ENCODE results near the gene IMPA2. TPM values are rescaled to one million over a fixed set of nuclear protein-coding genes. Genes with fewer than 3 reads are reported as not detected.
"Not testable (repeated sequence)": the region's sequence is repeated elsewhere in the genome, so short reads cannot be mapped to it uniquely, and the experiment has no call there.

The IMPA2 gene
- polyA plus RNA-seq, 4 donors, result 22.6 to 58.3 (median 36.8) TPM

DNA sequence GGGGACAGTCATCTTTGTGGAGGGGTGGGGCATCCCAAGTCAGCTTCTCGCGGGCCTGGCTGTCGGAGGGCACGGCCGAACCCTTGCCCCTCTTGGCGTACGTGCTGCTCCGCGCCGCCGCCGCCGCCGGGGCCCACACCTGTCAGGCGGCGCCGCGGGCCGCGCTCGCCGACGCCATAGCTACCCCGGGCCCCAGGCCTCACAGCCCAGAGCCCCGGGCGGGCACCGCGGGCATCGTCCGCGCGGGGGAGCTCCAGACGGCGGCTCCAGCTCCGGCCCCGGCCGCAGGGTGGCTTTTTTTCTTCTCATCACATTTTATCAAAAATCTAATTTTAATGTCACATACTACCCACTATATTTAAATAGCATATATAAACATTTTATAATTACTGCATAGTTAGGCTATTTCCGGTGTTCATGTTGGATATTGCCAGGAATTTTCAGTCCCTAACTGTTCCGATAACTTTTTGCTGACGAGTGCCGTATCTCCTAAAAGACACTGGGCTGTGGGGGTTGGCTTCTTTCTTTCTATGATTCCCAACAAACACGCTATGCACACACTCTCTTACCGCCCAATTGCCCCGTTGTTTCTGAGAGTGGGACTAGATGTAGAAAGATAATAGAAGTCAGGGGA, 87.1 kb downstream of the IMPA2 start:
- H3K9me3 ChIP-seq (ENCODE audit: control insufficient read depth in 2 of 2, insufficient read depth in 1 of 2, low read depth in 1 of 2, low read length in 1 of 2); FAIRE-seq; H3K4me1 ChIP-seq (ENCODE audit: control insufficient read depth in 3 of 3, insufficient read depth in 2 of 3, low read depth in 1 of 3, low read length in 2 of 3); H3K36me3 ChIP-seq (ENCODE audit: control insufficient read depth in 3 of 3, insufficient read depth in 2 of 3, low read depth in 1 of 3, low read length in 3 of 3); H3K27me3 ChIP-seq (ENCODE audit: control insufficient read depth in 3 of 3, insufficient read depth in 3 of 3, low read length in 3 of 3); H3K27ac ChIP-seq (ENCODE audit: low read depth in 1 of 3, low read length in 2 of 3); H3K4me3 ChIP-seq (ENCODE audit: low read depth in 1 of 3, low read length in 3 of 3); DNase-seq: not testable (repeated sequence)
- WGBS, 3 donors, result 76 to 82% (median 78%) methylated on average over 38 to 44 of the region's 44 CpGs

DNA sequence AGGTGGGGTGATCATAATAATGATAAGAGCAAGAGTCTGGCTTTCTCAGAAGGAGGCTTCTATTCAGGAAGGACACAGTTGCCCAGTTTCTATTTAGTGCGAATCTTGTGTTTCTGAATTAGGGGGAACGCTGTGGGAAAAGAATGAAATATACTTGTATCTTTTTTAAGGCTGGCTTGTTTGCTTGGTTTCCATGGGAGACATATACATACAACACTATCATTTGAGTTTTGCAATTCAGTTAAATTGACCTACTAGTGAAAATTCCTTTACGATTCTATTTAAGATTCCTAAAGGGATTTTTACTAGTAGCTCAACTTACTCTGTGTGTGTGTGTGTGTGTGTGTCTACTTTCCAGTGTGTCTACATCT, 87.6 kb downstream of the IMPA2 start:
- FAIRE-seq (no peak), DNase-seq (no peak)
- H3K27ac ChIP-seq (ENCODE audit: low read depth in 1 of 3, low read length in 2 of 3), result no peak overlapping the region
- no peaks in the 10 kb centered on the region for H3K9me3 ChIP-seq (ENCODE audit: control insufficient read depth in 2 of 2, insufficient read depth in 1 of 2, low read depth in 1 of 2, low read length in 1 of 2)
- no peak overlapping the region for H3K4me3 ChIP-seq (ENCODE audit: low read depth in 1 of 3, low read length in 3 of 3)
- no peaks in the 10 kb centered on the region for H3K36me3 ChIP-seq (ENCODE audit: control insufficient read depth in 3 of 3, insufficient read depth in 2 of 3, low read depth in 1 of 3, low read length in 3 of 3)
- WGBS, 3 donors, result 58 to 72% (median 63%) methylated on average over 3 of the region's 3 CpGs
- H3K4me1 ChIP-seq (ENCODE audit: control insufficient read depth in 3 of 3, insufficient read depth in 2 of 3, low read depth in 1 of 3, low read length in 2 of 3), result no peaks in the 10 kb centered on the region
- H3K27me3 ChIP-seq (ENCODE audit: control insufficient read depth in 3 of 3, insufficient read depth in 3 of 3, low read length in 3 of 3), result no peaks in the 10 kb centered on the region

DNA sequence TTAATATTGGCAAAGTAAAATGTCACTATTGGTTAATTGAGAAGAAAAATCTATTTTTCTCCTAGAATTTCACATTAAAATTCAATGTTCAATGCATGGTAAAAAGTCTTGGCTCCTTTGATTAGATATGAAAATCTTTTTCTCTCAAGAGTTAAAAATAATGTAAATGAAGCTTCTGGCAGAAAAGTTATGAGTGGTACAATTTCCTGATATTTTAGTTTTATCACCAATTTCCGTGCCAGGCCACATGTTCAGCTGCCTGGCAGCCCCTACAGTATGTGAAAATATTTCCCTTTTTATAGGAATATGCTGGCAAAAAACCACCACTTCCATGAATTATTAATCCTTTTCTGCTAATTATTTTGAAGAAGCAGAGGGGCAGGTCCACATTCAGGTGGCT, 89.8 kb downstream of the IMPA2 start:
- H3K4me3 ChIP-seq (ENCODE audit: low read depth in 1 of 3, low read length in 3 of 3); H3K9me3 ChIP-seq (ENCODE audit: control insufficient read depth in 2 of 2, insufficient read depth in 1 of 2, low read depth in 1 of 2, low read length in 1 of 2); H3K27me3 ChIP-seq (ENCODE audit: control insufficient read depth in 3 of 3, insufficient read depth in 3 of 3, low read length in 3 of 3); DNase-seq; FAIRE-seq; H3K36me3 ChIP-seq (ENCODE audit: control insufficient read depth in 3 of 3, insufficient read depth in 2 of 3, low read depth in 1 of 3, low read length in 3 of 3); H3K27ac ChIP-seq (ENCODE audit: low read depth in 1 of 3, low read length in 2 of 3); H3K4me1 ChIP-seq (ENCODE audit: control insufficient read depth in 3 of 3, insufficient read depth in 2 of 3, low read depth in 1 of 3, low read length in 2 of 3): not testable (repeated sequence)
- WGBS, 3 donors, result 73 to 77% (median 74%) methylated on average over 1 of the region's 1 CpG

DNA sequence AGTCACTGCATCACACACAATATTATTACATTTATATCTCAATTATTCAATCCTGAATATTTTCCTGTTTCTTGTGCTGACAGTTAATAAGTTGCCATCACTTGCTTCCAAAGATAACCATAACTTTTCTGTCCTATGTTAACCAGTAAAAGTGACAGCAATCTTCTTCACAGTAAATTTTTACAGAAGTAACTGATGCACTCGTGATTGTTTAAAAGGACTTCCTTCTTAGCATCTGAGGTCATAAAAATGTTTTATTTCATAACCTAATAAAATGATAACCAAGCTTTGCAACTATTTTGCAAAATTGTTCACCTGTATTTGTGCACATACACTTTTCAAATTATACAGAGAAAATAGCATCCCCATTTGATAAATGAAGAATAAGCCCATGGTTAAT, 91.7 kb downstream of the IMPA2 start:
- Histone ChIP-seq H3K4me3 (ENCODE audit: low read depth in 1 of 3, low read length in 3 of 3) (no peak overlapping the region), H3K27ac (ENCODE audit: low read depth in 1 of 3, low read length in 2 of 3) (no peak overlapping the region), H3K36me3 (ENCODE audit: control insufficient read depth in 3 of 3, insufficient read depth in 2 of 3, low read depth in 1 of 3, low read length in 3 of 3) (no peaks in the 10 kb centered on the region), H3K4me1 (ENCODE audit: control insufficient read depth in 3 of 3, insufficient read depth in 2 of 3, low read depth in 1 of 3, low read length in 2 of 3) (no peaks in the 10 kb centered on the region), H3K9me3 (ENCODE audit: control insufficient read depth in 2 of 2, insufficient read depth in 1 of 2, low read depth in 1 of 2, low read length in 1 of 2) (no peaks in the 10 kb centered on the region), H3K27me3 (ENCODE audit: control insufficient read depth in 3 of 3, insufficient read depth in 3 of 3, low read length in 3 of 3) (peaks cover 0 to 4% (median 0%) of the 10 kb centered on the region in 3 donors)
- no peak for DNase-seq
- no peak for FAIRE-seq
- WGBS, 3 donors, result 31 to 53% (median 46%) methylated on average over 1 of the region's 1 CpG

DNA sequence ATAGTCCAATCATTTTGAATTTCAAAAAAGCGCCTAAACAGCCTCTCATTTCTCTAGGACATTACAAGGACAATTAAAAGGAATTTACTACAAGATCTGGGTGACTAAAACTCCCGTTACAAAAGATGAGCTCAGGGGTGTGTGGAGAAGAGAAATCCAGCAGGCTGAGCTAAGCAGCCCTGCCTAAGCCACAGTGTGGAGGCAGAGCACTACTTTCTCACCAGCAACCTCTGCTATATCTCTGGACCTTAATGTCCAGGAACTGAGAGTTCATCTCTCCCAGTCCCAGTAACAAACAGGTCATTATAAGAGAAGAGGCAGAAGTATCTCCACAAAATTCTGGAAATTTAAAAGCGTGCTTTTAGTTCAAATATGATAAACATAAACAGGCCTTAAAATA, 93.4 kb downstream of the IMPA2 start:
- Histone ChIP-seq H3K27me3 (ENCODE audit: control insufficient read depth in 3 of 3, insufficient read depth in 3 of 3, low read length in 3 of 3) (peaks cover 0 to 4% (median 0%) of the 10 kb centered on the region in 3 donors), H3K4me1 (ENCODE audit: control insufficient read depth in 3 of 3, insufficient read depth in 2 of 3, low read depth in 1 of 3, low read length in 2 of 3) (no peaks in the 10 kb centered on the region), H3K9me3 (ENCODE audit: control insufficient read depth in 2 of 2, insufficient read depth in 1 of 2, low read depth in 1 of 2, low read length in 1 of 2) (no peaks in the 10 kb centered on the region), H3K4me3 (ENCODE audit: low read depth in 1 of 3, low read length in 3 of 3) (no peak overlapping the region), H3K36me3 (ENCODE audit: control insufficient read depth in 3 of 3, insufficient read depth in 2 of 3, low read depth in 1 of 3, low read length in 3 of 3) (no peaks in the 10 kb centered on the region), H3K27ac (ENCODE audit: low read depth in 1 of 3, low read length in 2 of 3) (no peak overlapping the region)
- WGBS, 3 donors, result 80 to 89% (median 86%) methylated on average over 3 of the region's 3 CpGs
- no peak for DNase-seq
- FAIRE-seq, result no peak

DNA sequence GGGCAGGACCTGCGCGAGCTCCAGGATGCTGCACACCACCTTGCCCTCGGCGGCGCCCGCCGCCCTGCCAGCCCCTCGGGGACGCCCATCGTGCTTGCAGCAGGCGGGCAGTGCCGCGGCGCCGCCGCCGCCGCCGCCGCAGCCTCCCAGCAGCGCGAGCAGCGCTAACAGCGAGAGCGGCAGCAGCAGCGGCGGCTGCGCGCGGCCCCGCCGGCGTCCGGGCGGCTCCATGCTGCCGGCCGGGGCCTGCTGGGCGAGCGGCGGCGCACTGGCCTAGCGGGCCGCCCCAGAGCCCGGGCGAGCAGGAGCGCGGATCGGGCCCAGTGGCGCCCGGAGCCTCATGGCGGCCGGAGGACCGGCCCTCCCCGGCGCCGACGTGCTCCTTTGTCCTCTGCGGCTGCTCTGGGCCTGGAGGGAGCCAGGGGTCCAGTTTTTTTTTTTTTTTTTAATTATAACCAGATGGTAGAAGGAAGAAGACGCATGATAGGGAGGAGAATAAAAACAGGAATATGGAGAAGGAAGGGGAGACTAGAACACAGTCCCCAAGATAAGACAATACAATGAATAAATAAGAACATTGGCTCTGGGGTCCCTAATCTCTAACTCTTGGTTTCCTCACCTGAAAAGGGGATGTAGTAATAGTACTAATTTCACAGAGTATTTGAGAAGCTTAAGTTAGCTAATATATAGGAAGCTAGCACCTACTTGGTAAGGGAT, 95.3 kb downstream of the IMPA2 start:
- whole genome bisulfite sequencing, 3 donors, result 29 to 41% (median 36%) methylated on average over 19 to 59 of the region's 59 CpGs

DNA sequence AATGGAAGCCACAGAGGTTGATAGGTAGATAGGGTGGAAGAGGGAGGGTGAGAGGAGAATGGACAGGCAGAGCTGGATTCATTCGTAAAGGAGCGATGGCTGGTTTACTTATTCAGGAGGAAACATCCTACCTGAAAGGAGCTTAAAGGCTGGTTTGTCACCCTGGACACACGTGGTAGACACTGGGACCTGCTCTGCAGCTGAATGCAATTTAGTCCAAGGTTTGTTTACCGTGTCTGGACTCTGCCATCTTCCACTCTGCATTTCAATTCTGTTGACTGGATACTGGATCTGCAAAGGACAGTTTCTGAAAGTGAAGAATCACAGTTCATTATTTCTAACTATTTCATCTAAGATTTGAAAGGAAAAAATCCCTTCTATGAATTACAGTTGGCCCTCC, 96.7 kb downstream of the IMPA2 start:
- WGBS, 3 donors, result 35 to 42% (median 38%) methylated on average over 2 of the region's 4 CpGs
- not testable (repeated sequence) for H3K4me3 ChIP-seq (ENCODE audit: low read depth in 1 of 3, low read length in 3 of 3); H3K4me1 ChIP-seq (ENCODE audit: control insufficient read depth in 3 of 3, insufficient read depth in 2 of 3, low read depth in 1 of 3, low read length in 2 of 3); FAIRE-seq; H3K27ac ChIP-seq (ENCODE audit: low read depth in 1 of 3, low read length in 2 of 3); H3K36me3 ChIP-seq (ENCODE audit: control insufficient read depth in 3 of 3, insufficient read depth in 2 of 3, low read depth in 1 of 3, low read length in 3 of 3); DNase-seq; H3K9me3 ChIP-seq (ENCODE audit: control insufficient read depth in 2 of 2, insufficient read depth in 1 of 2, low read depth in 1 of 2, low read length in 1 of 2); H3K27me3 ChIP-seq (ENCODE audit: control insufficient read depth in 3 of 3, insufficient read depth in 3 of 3, low read length in 3 of 3)

More for the DNA sequence above, 95.3 kb downstream of the IMPA2 start:
- peaks cover 0 to 4% (median 0%) of the 10 kb centered on the region in 3 donors for H3K27me3 ChIP-seq (ENCODE audit: control insufficient read depth in 3 of 3, insufficient read depth in 3 of 3, low read length in 3 of 3)
- no peak overlapping the region for H3K27ac ChIP-seq (ENCODE audit: low read depth in 1 of 3, low read length in 2 of 3)
- no peaks in the 10 kb centered on the region for H3K4me1 ChIP-seq (ENCODE audit: control insufficient read depth in 3 of 3, insufficient read depth in 2 of 3, low read depth in 1 of 3, low read length in 2 of 3)
- no peaks in the 10 kb centered on the region for H3K36me3 ChIP-seq (ENCODE audit: control insufficient read depth in 3 of 3, insufficient read depth in 2 of 3, low read depth in 1 of 3, low read length in 3 of 3)
- DNase-seq (peak in 1 of 2 donors; percentile 32), FAIRE-seq (no peak)
- H3K4me3 ChIP-seq (ENCODE audit: low read depth in 1 of 3, low read length in 3 of 3), result peak overlapping the region in 1 of 3 donors; percentile 44
- no peaks in the 10 kb centered on the region for H3K9me3 ChIP-seq (ENCODE audit: control insufficient read depth in 2 of 2, insufficient read depth in 1 of 2, low read depth in 1 of 2, low read length in 1 of 2)

DNA sequence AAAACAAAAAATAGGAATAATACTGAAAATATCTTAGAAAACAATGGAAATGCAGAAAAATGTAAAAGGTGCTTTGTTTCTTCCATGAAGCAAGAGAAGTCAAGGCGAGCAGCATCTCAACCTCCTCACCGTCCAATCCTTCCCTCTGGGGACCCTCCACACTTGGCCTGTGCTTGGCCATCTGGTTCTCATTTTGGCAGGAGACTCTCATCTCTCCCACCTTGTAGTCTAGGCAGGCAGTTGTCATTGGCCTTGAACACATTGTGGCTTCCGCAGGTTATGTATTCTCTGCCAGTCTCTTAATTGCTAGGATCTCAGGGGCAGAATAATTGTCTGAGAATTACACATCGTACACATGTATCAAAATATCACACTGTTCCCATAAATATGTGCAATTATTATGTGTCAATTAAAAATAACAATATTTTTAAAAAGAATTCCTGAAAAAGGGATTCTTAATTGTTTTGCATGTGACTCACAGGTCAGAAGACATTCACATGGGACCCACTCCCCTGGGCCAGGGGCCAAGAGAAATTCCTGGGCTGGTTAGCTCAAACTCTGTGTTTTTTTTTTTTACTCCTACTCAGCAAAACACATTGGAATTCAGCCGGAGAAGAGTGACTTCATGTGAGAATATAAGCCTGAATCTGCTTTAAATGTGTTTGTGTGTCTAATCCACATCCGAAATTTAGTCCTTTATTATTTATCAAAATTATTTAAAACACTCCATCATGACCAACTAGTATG, 98.4 kb downstream of the IMPA2 start:
- Histone ChIP-seq H3K4me1 (ENCODE audit: control insufficient read depth in 3 of 3, insufficient read depth in 2 of 3, low read depth in 1 of 3, low read length in 2 of 3) (no peaks in the 10 kb centered on the region), H3K27me3 (ENCODE audit: control insufficient read depth in 3 of 3, insufficient read depth in 3 of 3, low read length in 3 of 3) (peaks cover 0 to 4% (median 0%) of the 10 kb centered on the region in 3 donors), H3K36me3 (ENCODE audit: control insufficient read depth in 3 of 3, insufficient read depth in 2 of 3, low read depth in 1 of 3, low read length in 3 of 3) (no peaks in the 10 kb centered on the region), H3K4me3 (ENCODE audit: low read depth in 1 of 3, low read length in 3 of 3) (no peak overlapping the region), H3K27ac (ENCODE audit: low read depth in 1 of 3, low read length in 2 of 3) (no peak overlapping the region), H3K9me3 (ENCODE audit: control insufficient read depth in 2 of 2, insufficient read depth in 1 of 2, low read depth in 1 of 2, low read length in 1 of 2) (no peaks in the 10 kb centered on the region)
- DNase-seq (peak in 1 of 2 donors; percentile 20), FAIRE-seq (no peak)
- 72 to 87% (median 85%) methylated on average over 6 of the region's 6 CpGs for WGBS, 3 donors

Measured in small intestine (tissue), 7 donors.